CD4-positive, alpha-beta T cell treated with Interleukin-15 for 1 hour (primary cell): Measurements from ENCODE around the gene HOXB4.

Experiments
- DNase-seq: peaks from one replicate; pipeline ENCODE4 v3.0.0-alpha.2; 2020

HOXB4 gene

DNA sequence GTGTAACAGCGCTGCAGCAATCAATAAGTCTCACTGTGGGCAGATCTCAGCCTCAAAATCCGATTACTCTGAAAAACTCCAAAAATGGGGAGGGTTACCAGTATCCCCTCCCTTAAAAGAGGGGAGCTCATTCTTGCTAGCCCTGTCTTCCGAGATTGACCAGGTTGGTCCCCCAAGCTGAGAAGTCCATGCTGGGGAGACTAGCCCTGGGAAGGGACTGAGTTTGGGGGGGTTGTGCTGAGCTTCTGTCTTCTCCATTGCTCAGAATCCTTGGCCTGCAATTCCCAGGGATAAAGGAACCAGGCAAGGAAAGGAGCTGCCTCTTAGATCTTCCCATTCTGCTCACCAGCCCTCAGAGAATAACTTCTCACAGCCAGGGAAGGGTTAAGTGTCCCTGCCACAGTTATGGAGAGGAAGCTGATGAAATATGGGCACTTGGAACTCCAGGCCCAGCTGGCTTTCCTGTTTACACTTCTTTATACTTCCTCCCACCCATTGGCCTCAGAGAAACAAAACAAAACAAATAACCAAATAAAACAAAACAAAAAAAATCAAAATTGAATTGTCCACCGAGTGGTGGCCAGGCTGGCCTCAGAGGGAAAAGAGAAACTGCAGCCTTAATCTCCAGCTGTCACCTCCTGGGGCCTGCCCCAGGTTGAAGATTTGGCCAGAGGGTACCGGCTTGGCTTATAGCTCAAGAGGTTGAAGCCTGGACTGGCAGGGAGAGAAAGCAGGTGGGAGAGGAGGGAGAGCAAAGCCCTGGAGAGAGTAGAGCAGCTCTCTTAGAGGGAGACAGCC is 9.3 kb upstream of the HOXB4 start:
- no peak for DNase-seq

- no peak for DNase-seq
Observed at GRCh38 chr17:48586355-48587258, 8.5 kb upstream of the HOXB4 start.

- no peak for DNase-seq
Observed at GRCh38 chr17:48584223-48584741, 6.1 kb upstream of the HOXB4 start.

- no peak for DNase-seq
Observed at GRCh38 chr17:48583708-48584222, 5.6 kb upstream of the HOXB4 start.

DNA sequence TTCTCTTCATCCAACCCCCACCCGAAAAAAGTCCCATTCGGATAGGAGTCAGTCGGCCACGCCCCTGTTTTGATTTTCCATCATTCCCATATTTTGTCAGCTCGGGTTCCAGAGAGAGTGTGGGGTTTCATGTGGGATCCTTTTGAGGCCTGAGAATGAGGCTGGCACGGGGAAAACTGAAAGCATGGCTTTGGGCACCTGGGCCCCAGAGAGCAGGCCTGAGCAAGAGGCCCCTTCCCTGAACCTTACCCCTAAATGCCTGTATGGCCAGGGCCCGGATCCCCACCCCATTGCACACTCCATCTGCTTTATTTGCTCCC is 4.6 kb upstream of the HOXB4 start:
- no peak for DNase-seq

- no peak for DNase-seq
Observed at GRCh38 chr17:48579760-48580554, 1.8 kb upstream of the HOXB4 start.

- no peak for DNase-seq
Observed at GRCh38 chr17:48579471-48579759, 1.3 kb upstream of the HOXB4 start.

DNA sequence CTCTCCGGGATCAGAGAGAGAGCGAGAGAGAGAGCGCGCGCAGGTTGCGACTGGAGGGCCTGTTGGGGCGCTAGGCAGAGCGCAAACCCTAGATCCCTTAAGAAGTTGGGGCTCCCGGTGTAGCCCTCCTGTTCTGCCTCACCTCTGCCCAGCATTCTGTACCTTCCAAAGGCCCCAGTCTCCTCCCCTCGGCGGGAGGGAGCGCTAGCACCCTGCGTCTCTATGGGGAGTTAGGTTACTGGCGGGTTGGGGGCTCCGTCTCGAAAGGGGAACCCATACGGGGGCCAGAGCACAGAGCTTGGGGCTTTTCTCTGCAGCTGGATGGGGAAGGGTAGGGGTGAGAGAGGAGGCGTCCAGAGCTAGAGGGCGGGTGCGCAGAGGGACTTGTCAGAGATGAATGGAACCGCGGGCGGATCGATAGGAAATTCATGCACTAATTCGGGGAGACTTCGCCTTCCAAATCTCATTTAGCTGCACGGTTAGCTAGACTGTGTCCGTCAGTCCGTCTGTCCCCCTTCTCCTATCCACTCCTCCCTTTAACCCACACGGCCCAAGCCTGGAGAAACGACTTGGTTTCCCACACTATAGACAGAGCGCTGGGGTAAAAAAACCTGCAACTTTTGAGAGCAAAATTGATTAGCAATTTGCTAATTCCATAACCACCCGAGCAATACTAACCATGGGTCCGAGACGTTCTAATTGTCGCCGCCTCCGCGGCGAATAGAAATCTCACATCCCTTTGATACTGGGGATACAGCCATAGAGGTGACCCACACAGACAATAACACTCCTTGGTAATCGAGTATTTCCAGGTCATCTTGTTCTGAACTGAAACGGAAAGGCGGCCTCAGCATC is 693 bp upstream of the HOXB4 start:
- no peak for DNase-seq

DNA sequence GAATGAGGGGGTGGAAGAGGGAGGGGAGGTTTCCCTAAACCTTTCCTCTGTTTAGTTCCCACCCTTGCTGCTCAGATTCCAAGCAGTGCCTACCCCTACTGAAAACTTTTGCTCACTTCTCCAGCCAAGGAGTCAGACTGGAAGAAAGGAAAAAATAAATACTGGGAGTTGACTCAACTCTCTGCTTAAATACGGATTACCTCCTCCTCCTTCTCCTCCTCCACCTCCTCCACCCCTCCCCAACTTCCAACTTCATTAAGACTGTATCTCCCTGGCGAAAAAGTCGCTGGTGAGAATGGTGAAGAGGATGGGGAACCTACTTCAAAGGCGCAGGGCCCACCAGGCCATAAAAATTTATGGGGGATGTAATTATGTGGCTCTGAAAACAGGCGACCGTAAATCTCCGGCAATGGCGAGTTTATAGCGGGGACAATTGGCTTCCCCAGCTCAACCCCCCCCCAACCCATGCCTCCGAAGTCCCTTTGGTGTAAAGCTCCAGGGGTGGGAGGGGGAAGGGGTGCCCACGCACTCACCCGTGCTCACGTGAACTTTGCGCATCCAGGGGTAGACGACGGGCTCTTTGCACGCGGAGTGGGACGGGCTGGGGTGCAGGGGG is 712 bp downstream of the HOXB4 start:
- no peak for DNase-seq

DNA sequence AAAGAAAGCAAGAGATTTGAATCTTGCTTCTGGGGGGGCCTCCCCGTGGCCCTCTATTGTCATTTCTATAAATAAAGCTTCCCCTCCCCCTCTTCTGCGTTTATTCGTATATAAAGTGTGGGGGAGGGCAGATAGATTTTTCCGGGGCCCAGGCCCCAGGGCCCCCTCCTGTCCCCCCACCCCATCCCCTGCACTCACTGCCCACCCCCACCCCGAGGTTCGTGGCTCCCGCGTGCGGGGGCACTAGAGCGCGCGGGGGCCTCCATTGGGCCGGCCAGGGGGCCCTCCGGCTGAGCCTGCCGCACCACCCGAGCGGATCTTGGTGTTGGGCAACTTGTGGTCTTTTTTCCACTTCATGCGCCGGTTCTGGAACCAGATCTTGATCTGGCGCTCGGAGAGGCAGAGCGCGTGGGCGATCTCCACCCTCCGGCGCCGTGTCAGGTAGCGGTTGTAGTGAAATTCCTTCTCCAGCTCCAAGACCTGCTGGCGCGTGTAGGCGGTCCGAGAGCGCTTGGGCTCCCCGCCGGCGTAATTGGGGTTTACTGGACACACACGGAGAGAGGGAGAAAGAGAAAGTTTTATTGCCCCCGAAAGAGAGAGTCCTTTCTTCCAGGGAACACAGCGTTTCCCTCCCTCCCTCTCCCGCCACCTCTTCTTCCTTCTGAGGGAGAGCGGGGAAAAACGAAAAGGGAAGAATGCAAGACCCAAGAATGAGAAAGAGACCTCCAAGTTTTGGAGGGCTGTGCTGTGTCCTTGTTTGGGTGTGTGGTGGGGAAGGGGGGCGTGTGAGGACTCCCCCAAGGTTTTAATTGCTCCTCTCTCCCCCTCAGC is 1.5 kb downstream of the HOXB4 start:
- DNase-seq, result no peak

- DNase-seq, result no peak
Observed at GRCh38 chr17:48575673-48576478, 2.3 kb downstream of the HOXB4 start.

GRCh38 chr17:48575066-48575582 is 3.0 kb downstream of the HOXB4 start:
- no peak for DNase-seq

- DNase-seq, result no peak
Observed at GRCh38 chr17:48574505-48575065, 3.6 kb downstream of the HOXB4 start.

- DNase-seq, result no peak
Observed at GRCh38 chr17:48571826-48572417, 6.2 kb downstream of the HOXB4 start.

DNA sequence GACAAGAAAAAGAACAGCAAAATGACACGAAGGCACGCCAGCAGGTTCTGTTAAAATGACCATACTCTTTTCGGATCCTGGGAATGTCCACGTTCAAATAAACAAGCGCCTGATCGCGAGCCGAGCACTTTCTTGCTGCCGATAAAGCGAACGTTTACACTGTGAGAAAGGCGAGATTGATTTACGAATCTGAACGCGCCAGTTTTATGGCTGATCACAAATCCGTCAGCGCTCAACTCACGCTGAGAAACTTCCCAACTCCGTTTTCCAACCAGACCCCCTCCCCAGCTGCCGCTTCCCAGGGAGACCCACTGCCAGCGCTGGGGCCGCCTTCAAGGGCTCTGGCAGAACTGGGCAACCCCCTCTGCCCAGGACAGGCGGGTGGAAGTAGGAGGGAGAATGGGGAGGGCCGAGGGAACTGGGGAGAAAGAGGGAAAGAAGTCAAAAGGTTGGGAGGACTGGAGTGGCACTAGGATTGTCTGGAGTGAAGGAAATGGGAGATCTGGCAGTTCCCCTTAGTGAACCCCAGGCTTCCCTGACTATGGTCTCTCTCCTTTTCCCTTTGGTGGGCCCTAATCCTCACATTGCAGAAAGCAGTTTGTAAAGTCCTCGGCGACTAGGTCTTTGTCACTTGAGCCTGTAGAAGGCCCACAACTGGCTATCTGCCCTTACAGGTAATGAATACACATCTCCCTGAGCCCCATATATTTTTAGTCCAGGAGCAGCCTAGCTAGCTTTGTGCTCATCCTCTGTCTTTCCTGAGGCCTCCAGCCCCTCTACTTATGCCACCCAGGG is 6.9 kb downstream of the HOXB4 start:
- DNase-seq, result no peak

- no peak for DNase-seq
Observed at GRCh38 chr17:48570325-48571023, 7.7 kb downstream of the HOXB4 start.

- no peak for DNase-seq
Observed at GRCh38 chr17:48569674-48570324, 8.4 kb downstream of the HOXB4 start.
